ENCODE data around the gene CXCR4.

Gene CXCR4

GRCh38 chr2:136117909-136118818 lies at the start of gene CXCR4:
CXCR4 (minus strand) TSS chr2:136118149; CDS start chr2:136118060, 89 bp downstream.
- FAIRE-seq (no peak), DNase-seq (ENCODE audit: insufficient read length, low spot score) (peak; percentile 51)

DNA sequence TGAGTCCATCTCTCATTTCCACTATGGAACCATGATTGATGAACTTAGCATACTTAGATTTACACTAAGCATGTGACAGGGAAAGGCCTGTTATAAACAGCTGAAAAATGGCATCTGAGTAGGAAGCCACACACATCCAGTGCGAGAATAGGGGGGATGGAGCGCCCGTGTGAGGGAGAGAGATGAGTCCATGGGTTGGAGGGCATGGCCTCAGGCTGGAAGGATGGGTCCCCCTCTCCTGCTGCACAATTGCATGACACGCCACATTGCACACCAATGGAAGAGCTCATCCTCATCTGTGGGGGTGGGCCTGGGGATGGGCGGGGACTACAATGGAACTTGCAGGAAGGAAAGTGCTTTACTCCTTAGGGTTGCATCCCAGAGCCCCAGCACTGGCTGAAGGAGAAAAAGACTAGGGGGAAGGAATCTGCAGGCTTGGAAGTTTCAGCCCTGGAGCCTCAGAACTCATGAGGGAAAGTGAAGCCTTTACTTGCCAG lies 46.4 kb upstream of the CXCR4 start:
- no peak for FAIRE-seq
- no peak for DNase-seq (ENCODE audit: insufficient read length, low spot score)

- DNase-seq (ENCODE audit: insufficient read length, low spot score) = no peak
- no peak for FAIRE-seq
These were observed 44.5 kb upstream of the CXCR4 start for GRCh38 chr2:136162438-136162837.

DNA sequence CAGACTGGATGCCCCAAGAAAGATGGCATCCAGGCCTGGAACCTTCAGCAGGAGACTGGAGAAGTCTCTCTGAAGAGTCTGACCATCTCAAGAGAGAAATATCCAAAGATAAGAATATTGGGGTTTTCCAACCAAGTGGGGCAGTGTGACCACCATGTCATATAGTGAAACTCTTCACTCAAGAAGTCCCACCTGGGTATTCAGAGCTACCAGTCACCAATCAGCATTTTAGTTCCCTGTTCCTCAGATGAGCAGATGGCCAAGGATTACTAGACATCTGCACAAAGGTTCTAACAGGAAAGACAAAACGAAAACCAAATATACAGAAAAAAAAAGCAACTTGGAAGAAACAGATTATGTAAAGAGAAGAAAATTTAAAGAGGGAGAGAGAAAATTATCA lies 38.5 kb upstream of the CXCR4 start:
- no peak for DNase-seq (ENCODE audit: insufficient read length, low spot score)
- FAIRE-seq = no peak

- no peak for DNase-seq (ENCODE audit: insufficient read length, low spot score)
- FAIRE-seq = no peak
These were observed 36.4 kb upstream of the CXCR4 start for GRCh38 chr2:136154384-136154783.

- FAIRE-seq (no peak), DNase-seq (ENCODE audit: insufficient read length, low spot score) (no peak)
These were observed 33.3 kb upstream of the CXCR4 start for GRCh38 chr2:136151021-136151971.

GRCh38 chr2:136149011-136149410 lies 31.1 kb upstream of the CXCR4 start:
- FAIRE-seq = no peak

GRCh38 chr2:136146564-136146963 lies 28.6 kb upstream of the CXCR4 start:
- DNase-seq (ENCODE audit: insufficient read length, low spot score) (no peak), FAIRE-seq (no peak)

More at GRCh38 chr2:136149011-136149410, 31.1 kb upstream of the CXCR4 start:
- no peak for DNase-seq (ENCODE audit: insufficient read length, low spot score)

GRCh38 chr2:136143603-136144451 lies 25.9 kb upstream of the CXCR4 start:
- DNase-seq (ENCODE audit: insufficient read length, low spot score) (no peak), FAIRE-seq (no peak)

DNA sequence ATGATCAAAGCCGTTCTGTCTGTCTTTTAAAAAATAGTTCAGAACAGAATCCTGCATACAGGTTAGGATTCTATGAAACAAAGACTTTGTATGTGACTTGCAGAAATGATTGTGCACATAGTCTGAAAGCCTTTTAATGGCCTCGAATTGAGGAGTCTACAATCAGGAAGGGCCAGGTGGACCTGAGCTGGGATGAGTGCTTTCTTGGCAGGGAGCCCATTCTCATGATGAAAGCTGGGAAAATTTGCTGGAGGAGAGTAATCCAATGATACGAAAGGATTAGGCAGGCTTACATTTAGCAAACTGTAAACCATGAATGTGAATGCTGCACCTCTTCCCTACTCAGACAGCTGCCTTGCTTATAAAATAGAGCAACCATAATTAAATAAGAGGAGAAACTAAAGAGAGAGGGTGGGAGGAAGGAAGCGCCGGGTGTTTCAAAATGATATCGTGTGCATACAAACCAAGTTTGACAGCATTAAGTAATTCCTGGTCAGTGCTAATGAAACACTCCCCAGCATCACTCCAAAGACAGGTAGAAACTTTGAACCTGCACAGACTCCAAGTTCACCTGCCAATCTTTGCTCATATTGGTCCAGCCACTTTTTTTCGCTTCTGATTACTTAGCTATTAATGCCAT lies 23.7 kb upstream of the CXCR4 start:
- DNase-seq (ENCODE audit: insufficient read length, low spot score) (no peak), FAIRE-seq (no peak)

DNA sequence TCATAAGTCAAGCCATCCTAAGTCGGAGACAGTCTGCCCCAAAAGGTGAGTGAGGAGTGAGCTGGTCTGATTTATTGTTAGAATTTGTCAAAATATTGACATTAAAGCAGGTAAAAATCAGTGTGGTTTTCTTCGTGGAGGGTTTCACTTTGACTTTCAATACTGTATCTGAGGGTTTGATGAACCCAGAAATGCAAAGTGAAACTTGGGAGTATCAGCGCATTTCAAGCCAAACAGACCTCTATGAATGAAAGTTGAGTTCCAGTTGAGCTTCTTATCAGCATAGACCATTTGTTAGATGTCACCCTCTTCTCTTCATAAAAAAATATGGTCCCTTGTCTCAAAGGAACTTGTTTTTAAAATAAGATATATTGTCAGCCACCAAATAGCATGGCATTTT lies 21.7 kb upstream of the CXCR4 start:
- FAIRE-seq (no peak), DNase-seq (ENCODE audit: insufficient read length, low spot score) (no peak)

- FAIRE-seq = no peak
- no peak for DNase-seq (ENCODE audit: insufficient read length, low spot score)
These were observed 20.0 kb upstream of the CXCR4 start for GRCh38 chr2:136137982-136138381.

DNA sequence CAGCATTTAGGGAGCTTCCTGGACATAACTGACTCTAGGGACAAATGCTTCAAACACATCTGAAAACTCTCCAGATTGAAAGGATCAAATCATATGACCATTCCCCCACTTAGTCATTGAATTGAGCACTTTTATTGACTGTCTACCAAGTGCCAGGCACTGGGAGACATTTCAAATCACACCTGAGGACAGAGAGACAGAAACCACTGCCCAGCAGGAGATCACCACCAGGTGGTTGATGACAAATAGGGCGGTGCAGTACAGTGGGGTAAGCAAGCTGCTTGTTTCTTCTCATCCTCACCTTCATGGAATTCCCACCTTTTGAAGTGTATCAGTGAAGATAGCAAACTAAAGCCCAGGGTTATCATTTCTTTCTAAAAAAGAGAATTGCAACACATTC lies 19.0 kb upstream of the CXCR4 start:
- no peak for FAIRE-seq
- DNase-seq (ENCODE audit: insufficient read length, low spot score) = no peak

DNA sequence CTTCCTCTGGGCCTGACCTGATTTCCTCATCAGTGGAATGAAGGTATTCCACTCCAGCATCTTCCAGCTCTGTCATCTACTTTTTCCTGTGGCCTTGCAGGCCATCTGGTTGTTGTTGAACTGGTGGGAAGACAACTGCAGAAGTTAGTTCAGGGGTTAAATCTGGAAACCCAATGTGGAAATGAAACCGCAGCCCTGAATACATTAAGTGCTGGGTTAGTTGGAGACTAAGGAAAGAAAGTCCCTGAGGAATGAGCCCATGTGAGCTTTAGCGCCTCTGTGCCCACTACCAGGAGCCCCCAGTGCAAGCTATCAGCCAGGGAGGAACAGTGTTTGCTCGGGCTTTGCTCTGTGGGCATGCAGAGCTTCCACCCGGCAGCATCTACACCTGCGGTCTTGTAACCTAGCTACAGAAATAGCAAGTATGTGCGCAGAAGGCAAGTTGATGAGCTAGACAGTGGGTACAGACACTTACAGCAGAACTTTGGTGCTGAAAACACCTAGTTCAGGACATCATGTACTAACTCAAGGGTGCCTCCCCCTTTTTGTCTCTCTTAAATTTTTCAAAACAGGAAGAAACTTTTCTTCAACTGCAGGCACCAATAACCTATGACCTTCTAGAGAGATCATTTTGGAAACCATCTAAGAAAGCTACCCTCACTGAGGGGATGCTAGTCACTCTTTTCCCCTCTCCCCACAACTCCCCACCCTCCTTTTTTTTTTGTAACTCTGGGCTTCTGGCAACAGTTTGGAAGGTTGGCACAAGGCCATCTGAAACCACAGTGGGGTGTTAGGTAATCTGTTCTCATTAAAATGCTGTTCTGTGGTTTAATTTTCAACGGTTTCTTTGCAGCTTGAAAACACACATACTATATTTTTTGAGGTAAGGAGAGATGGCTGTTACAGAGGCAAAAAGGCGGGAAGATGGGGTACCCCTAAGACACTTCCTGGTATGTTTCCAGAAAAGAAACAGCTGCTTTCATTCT lies 18.3 kb upstream of the CXCR4 start:
- DNase-seq (ENCODE audit: insufficient read length, low spot score) (no peak), FAIRE-seq (no peak)

GRCh38 chr2:136135462-136135861 lies 17.5 kb upstream of the CXCR4 start:
- DNase-seq (ENCODE audit: insufficient read length, low spot score) = no peak
- no peak for FAIRE-seq

- no peak for DNase-seq (ENCODE audit: insufficient read length, low spot score)
- no peak for FAIRE-seq
These were observed 16.2 kb upstream of the CXCR4 start for GRCh38 chr2:136134126-136134525.

GRCh38 chr2:136133586-136133985 lies 15.6 kb upstream of the CXCR4 start:
- FAIRE-seq = no peak
- no peak for DNase-seq (ENCODE audit: insufficient read length, low spot score)

GRCh38 chr2:136133176-136133575 lies 15.2 kb upstream of the CXCR4 start:
- FAIRE-seq (no peak), DNase-seq (ENCODE audit: insufficient read length, low spot score) (no peak)

GRCh38 chr2:136132825-136133155 lies 14.8 kb upstream of the CXCR4 start:
- no peak for FAIRE-seq
- no peak for DNase-seq (ENCODE audit: insufficient read length, low spot score)

All from HTR-8/SVneo (cell line).